Mesendoderm (in vitro differentiated cells): ENCODE data around the gene ELOB.

ENCODE experiments used
- DNase-seq: peaks from one replicate; pipeline ENCODE4 v3.0.0; 2013
- H2AK5ac ChIP-seq: 2 replicates; pipeline ENCODE4 v1.6.1; 2013; ENCODE audit warnings: low read length, inconsistent platforms
- H2BK120ac ChIP-seq: 2 replicates; pipeline ENCODE4 v1.6.1; 2013; ENCODE audit warnings: low read depth, mild to moderate bottlenecking, low read length, moderate library complexity, mixed read lengths
- H2BK15ac ChIP-seq: replicated peaks from 2 replicates; pipeline ENCODE4 v1.6.1; 2013; ENCODE audit warnings: low read depth, mild to moderate bottlenecking, moderate library complexity
- H2BK5ac ChIP-seq: 2 replicates; pipeline ENCODE4 v1.6.1; 2013; ENCODE audit warnings: low read length, inconsistent platforms
- H3K18ac ChIP-seq: 2 replicates; pipeline ENCODE4 v1.6.1; 2013; ENCODE audit warnings: mild to moderate bottlenecking, low read length, mixed read lengths
- H3K23ac ChIP-seq: one replicate; pipeline ENCODE4 v1.6.1; 2013; ENCODE audit warnings: low read length
- H3K27ac ChIP-seq: 2 replicates; pipeline ENCODE4 v1.5.1; 2013; ENCODE audit warnings: low read depth, mild to moderate bottlenecking, inconsistent platforms, low read length, moderate library complexity
- H3K27me3 ChIP-seq: 2 replicates; pipeline ENCODE4 v1.6.1; 2013; ENCODE audit warnings: low read length, control low read depth, mild to moderate bottlenecking, inconsistent platforms; ENCODE audit not compliant: insufficient read depth, poor library complexity
- H3K36me3 ChIP-seq: 2 replicates; pipeline ENCODE4 v1.6.1; 2013; ENCODE audit warnings: low read length, inconsistent platforms; ENCODE audit not compliant: control insufficient read depth, insufficient read depth
- H3K4ac ChIP-seq: one replicate; pipeline ENCODE4 v1.6.1; 2013; ENCODE audit warnings: low read depth, mild to moderate bottlenecking, low read length, moderate library complexity
- H3K4me1 ChIP-seq: 2 replicates; pipeline ENCODE4 v1.6.1; 2013; ENCODE audit warnings: low read depth, low read length, inconsistent platforms; ENCODE audit not compliant: control insufficient read depth
- H3K4me2 ChIP-seq: 2 replicates; pipeline ENCODE4 v1.6.1; 2013; ENCODE audit warnings: low read length
- H3K4me3 ChIP-seq: 2 replicates; pipeline ENCODE4 v1.5.1; 2013; ENCODE audit warnings: mild to moderate bottlenecking, low read length
- H3K56ac ChIP-seq: one replicate; pipeline ENCODE4 v1.6.1; 2013; ENCODE audit warnings: low read length
- H3K79me1 ChIP-seq: 2 replicates; pipeline ENCODE4 v1.6.1; 2013; ENCODE audit warnings: low read length, inconsistent platforms
- H3K79me2 ChIP-seq: 2 replicates; pipeline ENCODE4 v1.6.1; 2013; ENCODE audit warnings: mild to moderate bottlenecking, low read length; ENCODE audit not compliant: control insufficient read depth, insufficient read depth
- H3K9ac ChIP-seq: 2 replicates; pipeline ENCODE4 v1.6.1; 2013; ENCODE audit warnings: low read length, inconsistent platforms
- H4K5ac ChIP-seq: one replicate; pipeline ENCODE4 v1.6.1; 2013; ENCODE audit warnings: low read length
- H4K8ac ChIP-seq: one replicate; pipeline ENCODE4 v1.6.1; 2013; ENCODE audit warnings: low read depth, mild to moderate bottlenecking, control low read depth, low read length, moderate library complexity
- WGBS: extraction: QIAGEN DNeasy Blood & Tissue Kit; methylation state at CpG from one replicate; pipeline ENCODE4 v1.1.7; 2013; ENCODE audit warnings: low lambda C conversion rate, missing lambda C conversion rate; ENCODE audit not compliant: insufficient coverage; ENCODE audit errors: extremely low coverage; 5-methylcytosine and 5-hydroxymethylcytosine counted together

The ELOB gene

DNA sequence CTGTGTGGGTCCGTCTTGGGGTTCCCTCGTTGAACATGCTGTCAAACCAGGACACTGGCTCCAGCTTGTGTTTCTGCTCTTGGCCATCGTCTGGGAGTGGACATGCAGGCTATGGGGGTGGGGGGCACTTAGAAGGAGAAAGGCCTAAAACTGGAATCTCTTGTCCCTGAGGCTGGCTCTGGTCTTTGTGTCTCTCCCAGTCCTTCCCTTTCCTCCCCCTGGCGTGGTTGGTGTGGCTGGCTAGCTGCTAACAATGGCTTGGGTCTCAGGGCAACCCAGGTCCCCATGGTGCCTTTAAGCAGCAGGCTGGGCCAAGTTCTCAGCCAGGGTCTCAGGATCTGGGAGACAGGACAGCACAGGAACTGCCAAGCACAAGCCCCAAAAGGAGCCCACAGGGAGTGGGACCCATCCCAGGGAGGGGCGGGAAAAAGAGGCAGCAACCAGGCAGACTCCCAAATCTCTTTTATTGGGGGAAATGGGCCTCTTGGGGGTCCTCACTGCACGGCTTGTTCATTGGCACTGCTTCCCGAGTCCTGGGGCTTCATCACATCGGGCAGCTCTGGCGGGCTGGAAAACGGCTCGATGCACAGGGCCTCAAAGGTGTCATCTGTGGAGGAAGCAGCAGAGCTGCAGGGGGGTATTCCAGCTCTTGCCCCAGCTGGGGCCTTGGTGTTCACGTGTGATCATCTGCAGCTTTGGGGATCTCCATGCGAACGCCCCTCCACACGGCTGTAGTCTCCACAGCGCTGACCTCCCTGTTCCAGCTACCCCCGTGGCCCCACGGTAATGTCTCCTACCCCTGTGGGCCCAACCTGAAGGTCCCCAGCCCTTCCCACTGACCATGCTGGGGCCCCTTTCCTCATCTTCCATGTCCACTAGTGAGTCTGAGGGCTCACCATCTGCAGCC, 5.3 kb downstream of the ELOB start:
- no peak overlapping the region for H2AK5ac ChIP-seq
- no peak overlapping the region for H3K4me2 ChIP-seq
- H3K79me2 ChIP-seq, result peaks cover 30% of the 10 kb centered on the region
- H3K27ac ChIP-seq, result no peak overlapping the region
- H3K4ac ChIP-seq, result no peak overlapping the region
- peaks cover 35% of the 10 kb centered on the region for H3K36me3 ChIP-seq
- no peak overlapping the region for H3K4me3 ChIP-seq
- no peak overlapping the region for H4K8ac ChIP-seq
- H3K4me1 ChIP-seq, result no peaks in the 10 kb centered on the region
- no peak overlapping the region for H2BK5ac ChIP-seq
- H4K5ac ChIP-seq, result no peak overlapping the region
- H3K23ac ChIP-seq, result no peak overlapping the region
- no peak overlapping the region for H2BK120ac ChIP-seq
- no peak overlapping the region for H3K9ac ChIP-seq
- no CpG with 5 or more reads among the region's 18 CpGs for WGBS
- H3K79me1 ChIP-seq, result peaks cover 28% of the 10 kb centered on the region
- DNase-seq, result no peak
- H3K56ac ChIP-seq, result no peak overlapping the region
- H3K27me3 ChIP-seq, result no peaks in the 10 kb centered on the region
- no peak overlapping the region for H2BK15ac ChIP-seq
- no peak overlapping the region for H3K18ac ChIP-seq

DNA sequence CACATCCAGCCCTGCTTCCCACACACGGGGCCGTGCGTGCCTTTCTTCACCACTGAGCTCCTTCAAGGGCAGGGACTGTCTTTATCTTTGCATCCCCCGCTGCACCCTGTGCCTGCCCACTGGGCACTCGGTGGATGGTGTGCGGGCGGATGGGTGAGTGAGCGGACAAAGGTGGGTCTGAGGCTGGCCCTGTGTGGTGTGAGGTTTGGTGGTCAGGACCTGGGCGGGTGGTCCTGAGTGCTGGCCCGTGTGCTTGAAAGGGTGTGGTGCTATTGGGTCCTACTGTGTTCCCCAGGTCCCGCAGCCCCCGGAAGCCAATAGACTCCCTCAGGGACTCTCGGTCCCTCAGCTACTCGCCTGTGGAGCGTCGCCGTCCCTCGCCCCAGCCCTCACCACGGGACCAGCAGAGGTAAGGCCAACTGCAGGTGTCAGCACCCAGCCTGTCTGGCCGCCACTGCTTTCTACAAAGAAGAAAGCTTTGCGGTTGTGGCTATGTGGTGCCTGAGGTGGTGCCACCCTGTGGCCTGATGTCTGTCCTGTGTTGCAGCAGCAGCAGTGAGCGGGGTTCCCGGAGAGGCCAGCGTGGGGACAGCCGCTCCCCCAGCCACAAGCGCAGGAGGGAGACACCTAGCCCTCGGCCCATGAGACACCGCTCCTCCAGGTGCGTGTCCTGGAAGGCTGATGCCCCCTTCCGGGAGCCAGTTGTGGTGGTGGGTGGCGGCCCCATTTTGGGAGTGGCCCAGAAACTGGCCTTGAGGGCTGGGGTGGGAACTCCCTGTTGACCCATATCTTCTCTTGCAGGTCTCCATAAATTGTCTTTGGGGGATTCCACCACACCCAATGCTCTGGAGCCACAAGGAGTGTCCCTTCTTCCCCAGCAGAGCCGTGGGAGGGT, 6.8 kb downstream of the ELOB start:
- no peak overlapping the region for H3K18ac ChIP-seq
- peaks cover 48% of the 10 kb centered on the region for H3K36me3 ChIP-seq
- H3K27ac ChIP-seq, result no peak overlapping the region
- no peaks in the 10 kb centered on the region for H3K4me1 ChIP-seq
- H2BK15ac ChIP-seq, result no peak overlapping the region
- no peak overlapping the region for H2AK5ac ChIP-seq
- H3K4me2 ChIP-seq, result no peak overlapping the region
- H3K56ac ChIP-seq, result no peak overlapping the region
- H3K23ac ChIP-seq, result no peak overlapping the region
- H2BK120ac ChIP-seq, result no peak overlapping the region
- H4K8ac ChIP-seq, result no peak overlapping the region
- H3K27me3 ChIP-seq, result no peaks in the 10 kb centered on the region
- H3K9ac ChIP-seq, result no peak overlapping the region
- no peak overlapping the region for H4K5ac ChIP-seq
- no peak overlapping the region for H2BK5ac ChIP-seq
- WGBS, result no CpG with 5 or more reads among the region's 32 CpGs
- H3K4me3 ChIP-seq, result no peak overlapping the region
- peaks cover 37% of the 10 kb centered on the region for H3K79me1 ChIP-seq
- peak; percentile 41 for DNase-seq
- H3K79me2 ChIP-seq, result peaks cover 32% of the 10 kb centered on the region
- no peak overlapping the region for H3K4ac ChIP-seq

DNA sequence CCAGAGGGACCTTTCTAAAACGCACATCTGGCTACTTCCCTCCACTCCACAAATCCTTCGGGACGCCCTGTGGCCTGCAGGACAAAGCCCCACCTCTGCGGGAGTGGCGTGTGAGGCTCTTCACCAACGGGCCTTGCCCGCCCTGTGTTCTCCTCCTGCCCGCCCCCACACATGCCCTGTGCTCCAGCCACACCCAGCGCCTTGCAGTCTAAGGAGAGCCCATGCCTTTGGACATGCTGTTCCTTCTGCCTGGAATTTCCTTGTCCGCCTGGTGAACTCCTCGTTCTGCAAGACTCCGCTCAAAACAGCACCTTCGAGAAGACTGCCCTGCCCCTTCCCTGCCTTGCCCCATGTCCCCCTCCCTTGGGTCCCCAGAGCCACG, 7.4 kb downstream of the ELOB start:
- H3K23ac ChIP-seq, result no peak overlapping the region
- DNase-seq, result no peak
- no peak overlapping the region for H3K4me2 ChIP-seq
- H3K56ac ChIP-seq, result no peak overlapping the region
- H3K9ac ChIP-seq, result no peak overlapping the region
- H3K18ac ChIP-seq, result no peak overlapping the region
- peaks cover 52% of the 10 kb centered on the region for H3K36me3 ChIP-seq
- no peak overlapping the region for H2BK5ac ChIP-seq
- H2BK15ac ChIP-seq, result no peak overlapping the region
- no CpG with 5 or more reads among the region's 14 CpGs for WGBS
- peaks cover 37% of the 10 kb centered on the region for H3K79me1 ChIP-seq
- H4K8ac ChIP-seq, result no peak overlapping the region
- H4K5ac ChIP-seq, result no peak overlapping the region
- H3K4me1 ChIP-seq, result no peaks in the 10 kb centered on the region
- H2AK5ac ChIP-seq, result no peak overlapping the region
- H3K4me3 ChIP-seq, result no peak overlapping the region
- no peak overlapping the region for H3K4ac ChIP-seq
- no peak overlapping the region for H2BK120ac ChIP-seq
- H3K27ac ChIP-seq, result no peak overlapping the region
- peaks cover 37% of the 10 kb centered on the region for H3K79me2 ChIP-seq
- no peaks in the 10 kb centered on the region for H3K27me3 ChIP-seq

DNA sequence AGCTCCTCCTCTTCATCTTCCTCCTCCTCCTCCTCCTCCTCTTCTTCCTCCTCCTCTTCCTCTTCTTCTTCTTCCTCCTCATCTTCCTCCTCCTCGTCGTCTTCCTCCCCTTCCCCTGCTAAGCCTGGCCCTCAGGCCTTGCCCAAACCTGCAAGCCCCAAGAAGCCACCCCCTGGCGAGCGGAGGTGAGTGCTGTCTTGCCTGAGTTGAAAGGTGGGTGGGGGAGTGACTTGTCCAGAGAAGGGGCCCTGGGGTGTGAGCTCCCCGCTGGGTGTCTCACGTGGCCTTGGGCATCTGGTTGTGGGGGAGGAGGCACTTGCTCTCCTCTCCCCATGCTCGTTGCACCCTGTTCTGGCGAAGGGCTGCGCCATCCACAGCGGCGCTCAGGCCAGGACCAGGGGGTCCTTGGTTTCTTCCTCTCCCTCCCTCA, 8.0 kb downstream of the ELOB start:
- Histone ChIP-seq H3K4me1 (no peaks in the 10 kb centered on the region), H3K36me3 (peaks cover 54% of the 10 kb centered on the region), H4K5ac (no peak overlapping the region), H3K9ac (no peak overlapping the region), H3K4ac (no peak overlapping the region), H2AK5ac (no peak overlapping the region), H2BK120ac (no peak overlapping the region), H3K79me2 (peaks cover 40% of the 10 kb centered on the region), H3K4me2 (no peak overlapping the region), H3K23ac (no peak overlapping the region), H4K8ac (no peak overlapping the region), H3K56ac (no peak overlapping the region), H2BK15ac (no peak overlapping the region), H3K79me1 (peaks cover 37% of the 10 kb centered on the region), H3K4me3 (no peak overlapping the region), H3K18ac (no peak overlapping the region), H2BK5ac (no peak overlapping the region), H3K27ac (no peak overlapping the region), H3K27me3 (no peaks in the 10 kb centered on the region)
- no peak for DNase-seq
- WGBS, result no CpG with 5 or more reads among the region's 11 CpGs

DNA sequence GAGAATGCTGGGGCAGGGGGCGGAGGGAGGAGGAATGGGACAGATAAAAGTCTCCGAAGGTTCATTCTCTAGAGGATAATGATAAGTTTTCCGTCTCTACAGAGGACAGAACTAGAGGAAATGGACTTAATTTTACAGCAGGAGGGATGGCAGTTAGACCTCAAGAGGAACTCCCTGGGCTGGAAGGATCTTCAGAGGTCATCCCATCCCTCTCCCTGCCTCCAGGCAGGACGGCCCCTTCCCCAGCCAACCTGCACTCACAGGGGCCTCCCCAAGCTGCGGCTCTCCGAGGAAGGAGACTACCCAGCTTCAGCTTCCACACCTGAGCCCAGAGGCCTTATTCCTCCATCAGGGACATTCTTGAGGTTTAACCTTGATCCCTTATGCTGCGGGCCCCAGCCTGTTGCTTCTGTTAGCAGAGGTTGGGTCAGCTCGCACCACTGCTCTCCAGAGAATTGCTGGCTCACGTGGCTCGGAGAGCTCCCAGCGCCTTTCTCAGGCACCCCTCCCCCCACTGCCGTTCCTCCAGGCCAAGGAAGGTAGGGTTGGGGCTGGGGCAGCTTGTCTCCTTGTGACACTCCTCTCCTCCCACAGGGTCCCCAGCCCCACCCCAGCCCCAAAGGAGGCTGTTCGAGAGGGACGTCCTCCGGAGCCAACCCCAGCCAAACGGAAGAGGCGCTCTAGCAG, 8.5 kb downstream of the ELOB start:
- Histone ChIP-seq H3K23ac (no peak overlapping the region), H3K27me3 (no peaks in the 10 kb centered on the region), H2BK120ac (no peak overlapping the region), H2AK5ac (no peak overlapping the region), H3K27ac (no peak overlapping the region), H2BK15ac (no peak overlapping the region), H3K79me1 (peaks cover 40% of the 10 kb centered on the region), H3K4me2 (no peak overlapping the region), H3K18ac (no peak overlapping the region), H4K5ac (no peak overlapping the region), H3K56ac (no peak overlapping the region), H4K8ac (no peak overlapping the region), H3K9ac (no peak overlapping the region), H2BK5ac (no peak overlapping the region), H3K4me1 (no peaks in the 10 kb centered on the region), H3K79me2 (peaks cover 46% of the 10 kb centered on the region), H3K4ac (no peak overlapping the region), H3K4me3 (no peak overlapping the region), H3K36me3 (peaks cover 59% of the 10 kb centered on the region)
- no CpG with 5 or more reads among the region's 17 CpGs for WGBS
- peak; percentile 23 for DNase-seq
